Measurements from ENCODE around the gene ADAM8.

ADAM8 gene

DNA sequence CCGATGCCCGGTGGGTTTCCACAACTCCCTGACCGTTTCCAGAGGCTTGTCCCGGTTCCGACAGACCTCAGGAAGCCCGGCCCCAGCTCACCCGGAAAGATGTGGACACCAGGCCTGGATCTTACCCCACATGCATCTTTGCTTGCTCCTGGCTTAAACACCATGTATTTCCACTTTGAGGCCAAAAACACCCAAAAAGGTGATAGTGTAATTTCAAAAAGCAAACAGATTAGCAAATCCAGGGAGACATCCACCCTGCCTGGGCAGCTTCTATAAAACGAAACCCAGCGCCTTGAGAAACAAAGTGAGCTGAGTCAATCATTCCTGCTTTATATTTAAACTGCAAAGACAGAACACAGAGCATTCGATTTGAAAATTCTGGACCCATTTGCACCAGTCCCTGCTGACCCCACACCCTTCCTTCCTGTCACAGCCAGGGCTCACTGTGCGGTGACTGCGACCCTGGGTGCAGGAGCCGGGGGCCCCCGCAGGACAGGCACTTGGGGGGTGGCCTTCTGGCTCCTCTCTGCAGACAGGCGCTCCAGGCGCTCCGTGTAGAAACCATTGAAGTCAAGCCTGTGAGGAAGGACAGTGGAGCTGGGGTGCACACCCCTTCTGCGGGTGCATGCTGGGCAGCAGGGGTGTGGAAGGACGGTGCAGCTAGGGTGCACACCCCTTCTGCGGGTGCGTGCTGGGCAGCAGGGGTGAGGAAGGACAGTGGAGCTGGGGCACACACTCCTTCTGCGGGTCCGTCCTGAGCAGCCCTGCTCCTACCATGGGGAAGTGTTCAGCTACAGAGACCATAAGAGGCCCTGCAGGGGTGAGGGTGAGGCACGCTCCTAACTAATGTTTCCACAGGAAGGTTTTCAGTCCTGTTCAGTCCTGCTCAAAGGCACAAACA lies 2.9 kb upstream of the ADAM8 start:
- Histone ChIP-seq H3K9ac (ENCODE audit: low read depth, low read length) (no peak overlapping the region), H3K36me3 (ENCODE audit: insufficient read depth, low read depth, low read length) (peaks cover 39% of the 10 kb centered on the region), H3K9me3 (ENCODE audit: insufficient read depth, low read depth, low read length) (no peaks in the 10 kb centered on the region), H3K27ac (ENCODE audit: low read length) (no peak overlapping the region), H3K27me3 (ENCODE audit: insufficient read depth, low read length) (peaks cover 17% of the 10 kb centered on the region), H3K4me1 (ENCODE audit: insufficient read depth, low read length) (no peaks in the 10 kb centered on the region), H3K4me3 (ENCODE audit: low read length) (no peak overlapping the region)

DNA sequence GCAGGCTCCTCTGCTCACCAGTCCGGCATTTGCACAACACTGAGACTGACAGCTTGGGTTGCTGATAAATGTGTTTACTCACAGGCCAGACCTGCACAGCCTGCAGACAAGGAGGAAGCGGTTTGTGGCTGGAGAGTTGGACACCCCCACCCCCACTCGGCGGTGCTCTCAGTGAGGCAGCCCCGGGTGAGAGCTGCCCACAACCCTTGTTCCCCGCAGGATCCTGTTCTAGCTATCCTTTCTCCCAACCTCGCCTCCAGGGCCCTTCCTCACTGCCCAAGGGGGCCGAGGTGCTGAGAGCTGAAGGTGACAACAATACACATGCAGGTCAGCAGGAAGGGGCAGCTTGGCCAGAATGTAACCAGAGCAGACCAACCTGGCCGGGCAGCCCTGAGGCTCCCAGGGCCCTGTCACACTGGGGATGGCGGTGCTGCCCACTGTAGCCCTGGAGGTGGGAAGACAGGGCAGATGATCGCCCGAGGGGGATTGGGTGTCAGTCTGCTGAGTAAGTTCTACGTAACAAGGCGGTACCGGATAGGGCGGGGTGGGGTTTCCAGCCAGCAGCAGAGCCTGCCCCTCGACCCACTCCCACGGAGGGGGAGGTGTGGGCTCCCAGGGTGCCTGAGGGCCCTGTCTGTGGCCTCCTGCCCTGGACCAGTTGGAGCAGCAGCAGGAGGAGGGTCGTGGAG lies 2.1 kb upstream of the ADAM8 start:
- H3K27me3 ChIP-seq (ENCODE audit: insufficient read depth, low read length): peaks cover 17% of the 10 kb centered on the region
- no peak overlapping the region for H3K9ac ChIP-seq (ENCODE audit: low read depth, low read length)
- H3K9me3 ChIP-seq (ENCODE audit: insufficient read depth, low read depth, low read length): no peaks in the 10 kb centered on the region
- H3K4me3 ChIP-seq (ENCODE audit: low read length): no peak overlapping the region
- H3K4me1 ChIP-seq (ENCODE audit: insufficient read depth, low read length): no peaks in the 10 kb centered on the region
- H3K27ac ChIP-seq (ENCODE audit: low read length): no peak overlapping the region
- H3K36me3 ChIP-seq (ENCODE audit: insufficient read depth, low read depth, low read length): peaks cover 30% of the 10 kb centered on the region

DNA sequence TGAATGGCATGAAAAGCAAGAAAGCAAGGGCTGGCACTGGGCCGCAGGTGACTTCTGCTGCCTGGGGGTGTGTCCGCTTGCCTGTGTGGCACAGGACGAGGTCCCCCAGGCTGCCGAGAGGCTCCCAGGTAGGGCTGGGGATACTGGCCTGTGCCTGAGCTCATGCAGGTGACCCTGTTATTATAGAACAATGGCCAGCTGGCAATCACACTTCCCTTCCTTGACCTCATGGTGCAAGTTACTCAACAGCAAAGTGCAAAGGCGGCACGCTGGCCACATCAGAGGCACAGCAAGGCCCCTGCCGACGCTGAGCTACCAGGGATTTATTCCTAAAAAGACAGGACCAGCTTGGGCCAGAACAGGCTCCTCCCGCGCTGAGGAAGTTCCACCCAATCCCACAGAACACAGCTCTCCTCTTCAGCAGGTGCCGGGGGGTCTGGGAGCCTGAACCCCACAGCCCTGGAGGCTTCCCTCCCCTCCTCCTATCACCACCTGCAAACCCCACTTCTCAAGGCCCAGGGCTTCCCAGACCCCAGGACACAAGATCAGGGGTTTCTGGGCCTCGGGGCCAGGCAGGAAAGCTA lies 1.4 kb upstream of the ADAM8 start:
- H3K36me3 ChIP-seq (ENCODE audit: insufficient read depth, low read depth, low read length): peaks cover 24% of the 10 kb centered on the region
- H3K4me1 ChIP-seq (ENCODE audit: insufficient read depth, low read length): no peaks in the 10 kb centered on the region
- no peak overlapping the region for H3K4me3 ChIP-seq (ENCODE audit: low read length)
- H3K9me3 ChIP-seq (ENCODE audit: insufficient read depth, low read depth, low read length): no peaks in the 10 kb centered on the region
- H3K9ac ChIP-seq (ENCODE audit: low read depth, low read length): no peak overlapping the region
- H3K27ac ChIP-seq (ENCODE audit: low read length): no peak overlapping the region
- H3K27me3 ChIP-seq (ENCODE audit: insufficient read depth, low read length): peaks cover 17% of the 10 kb centered on the region

DNA sequence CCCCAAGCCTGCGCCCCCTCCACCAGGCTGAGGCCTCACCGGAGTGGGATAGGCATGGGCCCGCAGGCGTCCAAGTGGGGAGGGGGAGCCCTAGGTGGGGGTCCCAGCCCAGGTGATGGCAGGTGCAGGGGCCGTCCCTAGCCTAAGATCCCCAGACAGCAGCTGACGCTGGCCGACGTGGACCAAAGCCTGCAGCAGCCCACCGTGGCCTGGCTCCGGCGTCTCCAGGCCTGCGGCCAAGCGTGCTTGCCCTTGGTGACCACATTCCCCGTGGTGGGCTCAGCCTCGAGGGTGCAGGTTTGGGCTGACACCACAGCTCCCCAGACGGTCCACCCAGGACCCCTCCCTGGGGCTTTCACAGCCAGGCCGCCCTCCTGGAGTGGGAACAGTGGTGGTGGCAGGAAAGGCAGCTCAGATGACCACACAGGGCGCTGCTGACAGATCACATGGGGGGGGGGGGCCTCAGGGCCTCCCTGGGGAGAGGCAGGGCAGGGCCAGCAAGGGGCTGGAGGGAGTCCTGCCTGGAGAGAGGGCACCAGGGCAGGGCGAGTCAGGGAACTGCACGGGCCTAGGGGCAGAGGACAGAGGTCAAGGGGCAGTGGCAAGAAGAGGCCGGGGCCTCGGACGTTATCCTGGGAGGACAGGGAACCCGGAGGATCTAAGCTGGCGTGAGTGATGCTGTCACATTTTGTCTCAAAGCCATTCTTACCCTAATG lies 767 bp upstream of the ADAM8 start:
- H3K9me3 ChIP-seq (ENCODE audit: insufficient read depth, low read depth, low read length): no peaks in the 10 kb centered on the region
- peaks cover 17% of the 10 kb centered on the region for H3K27me3 ChIP-seq (ENCODE audit: insufficient read depth, low read length)
- H3K36me3 ChIP-seq (ENCODE audit: insufficient read depth, low read depth, low read length): peaks cover 17% of the 10 kb centered on the region
- peak overlapping the region; percentile 56; the same call in 1 of the 2 replicates for H3K4me3 ChIP-seq (ENCODE audit: low read length)
- no peak overlapping the region for H3K9ac ChIP-seq (ENCODE audit: low read depth, low read length)
- H3K27ac ChIP-seq (ENCODE audit: low read length): no peak overlapping the region
- no peaks in the 10 kb centered on the region for H3K4me1 ChIP-seq (ENCODE audit: insufficient read depth, low read length)

DNA sequence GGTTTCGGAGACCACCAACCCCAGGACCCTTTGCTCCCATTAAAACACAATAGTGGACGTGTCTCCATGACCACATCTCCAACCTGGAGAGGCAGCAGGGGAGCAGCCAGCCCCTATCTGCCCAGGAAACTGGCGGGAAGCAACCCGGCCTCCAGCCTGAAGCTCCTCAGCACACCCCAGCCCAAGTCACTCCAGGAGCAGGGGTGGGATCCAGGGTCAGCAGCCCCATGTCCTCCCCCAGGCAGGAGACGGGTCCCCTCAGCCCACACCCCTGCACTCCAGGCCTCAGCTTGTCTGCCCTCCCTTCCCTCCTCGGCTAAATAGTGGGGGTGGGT lies 601 bp downstream of the ADAM8 start:
- Histone ChIP-seq H3K27me3 (ENCODE audit: insufficient read depth, low read length) (peaks cover 17% of the 10 kb centered on the region), H3K36me3 (ENCODE audit: insufficient read depth, low read depth, low read length) (peaks cover 3% of the 10 kb centered on the region; the same call in 1 of the 2 replicates), H3K9me3 (ENCODE audit: insufficient read depth, low read depth, low read length) (no peaks in the 10 kb centered on the region), H3K9ac (ENCODE audit: low read depth, low read length) (no peak overlapping the region), H3K27ac (ENCODE audit: low read length) (no peak overlapping the region), H3K4me1 (ENCODE audit: insufficient read depth, low read length) (no peaks in the 10 kb centered on the region), H3K4me3 (ENCODE audit: low read length) (peak overlapping the region; percentile 56; the same call in 1 of the 2 replicates)

DNA sequence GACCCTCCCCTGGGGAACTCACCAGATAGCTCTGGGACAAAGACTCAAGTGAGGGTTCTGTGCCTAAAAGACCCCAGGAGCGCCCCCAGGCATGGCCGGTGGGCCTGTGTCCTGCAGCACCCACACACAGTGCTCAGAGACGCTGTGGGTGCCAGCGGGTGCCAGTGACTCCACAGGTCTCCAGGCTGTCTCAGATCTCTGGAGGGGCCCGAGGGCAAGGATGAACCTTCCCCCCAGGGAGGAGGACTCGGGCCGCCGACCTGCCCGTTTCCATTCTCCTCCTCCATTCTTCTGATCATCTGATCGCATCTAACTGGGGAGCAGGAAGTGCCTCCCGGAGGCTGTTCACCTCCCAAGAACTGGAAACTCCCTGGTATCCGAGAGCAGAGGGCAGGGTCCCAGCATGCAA lies 980 bp downstream of the ADAM8 start:
- H3K4me1 ChIP-seq (ENCODE audit: insufficient read depth, low read length): no peaks in the 10 kb centered on the region
- H3K9ac ChIP-seq (ENCODE audit: low read depth, low read length): no peak overlapping the region

DNA sequence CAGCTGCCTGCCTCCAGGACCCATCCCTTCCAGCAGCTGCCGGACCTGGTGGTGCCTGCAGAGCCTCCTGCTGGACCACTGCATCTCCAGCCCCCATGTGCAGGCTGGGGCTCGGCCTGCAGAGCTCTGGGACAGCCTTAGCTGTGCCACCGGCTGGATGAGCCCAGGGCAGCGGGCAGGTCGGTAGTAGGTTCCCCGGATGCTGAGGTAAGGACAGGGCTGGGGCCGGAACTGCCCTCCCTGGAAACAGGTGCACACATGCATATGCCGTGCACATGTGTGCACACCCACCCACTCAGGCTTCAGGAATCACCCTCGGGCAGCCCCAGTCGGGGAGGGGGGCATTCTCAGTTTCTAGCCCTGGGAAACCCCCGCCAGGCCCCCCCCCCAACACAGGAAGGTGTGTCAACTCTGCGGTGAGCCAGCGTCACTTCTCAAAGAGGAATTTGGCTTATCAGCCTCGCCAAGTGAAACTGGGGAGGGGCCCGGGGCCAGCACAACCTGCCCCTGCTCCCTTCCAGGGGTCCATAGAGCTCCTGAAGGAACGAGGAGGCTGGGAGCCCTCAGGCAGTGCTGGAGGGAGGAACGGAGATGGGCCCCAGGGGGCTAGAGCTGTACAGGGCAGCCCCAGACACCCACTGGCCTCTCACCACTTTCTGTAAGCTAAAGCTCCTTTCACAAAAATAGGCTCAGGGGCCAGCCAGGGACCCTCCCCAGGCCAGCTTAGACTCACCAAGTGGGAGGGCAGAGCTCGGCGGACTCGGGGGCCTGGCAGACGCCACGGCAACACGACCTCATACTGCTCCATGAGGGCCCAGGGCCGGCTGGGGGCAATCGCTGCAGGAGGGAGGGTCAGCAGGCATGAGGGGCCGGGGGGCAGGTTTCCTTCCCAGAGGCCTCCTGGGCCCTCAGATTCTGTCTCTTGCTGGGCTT lies 1.7 kb downstream of the ADAM8 start:
- Histone ChIP-seq H3K27me3 (ENCODE audit: insufficient read depth, low read length) (peaks cover 17% of the 10 kb centered on the region), H3K4me1 (ENCODE audit: insufficient read depth, low read length) (no peaks in the 10 kb centered on the region), H3K36me3 (ENCODE audit: insufficient read depth, low read depth, low read length) (peaks cover 3% of the 10 kb centered on the region; the same call in 1 of the 2 replicates), H3K27ac (ENCODE audit: low read length) (no peak overlapping the region), H3K9ac (ENCODE audit: low read depth, low read length) (no peak overlapping the region), H3K9me3 (ENCODE audit: insufficient read depth, low read depth, low read length) (no peaks in the 10 kb centered on the region), H3K4me3 (ENCODE audit: low read length) (no peak overlapping the region)

More for the DNA sequence above, 980 bp downstream of the ADAM8 start:
- Histone ChIP-seq H3K4me3 (ENCODE audit: low read length) (no peak overlapping the region), H3K27ac (ENCODE audit: low read length) (no peak overlapping the region), H3K36me3 (ENCODE audit: insufficient read depth, low read depth, low read length) (peaks cover 3% of the 10 kb centered on the region; the same call in 1 of the 2 replicates), H3K9me3 (ENCODE audit: insufficient read depth, low read depth, low read length) (no peaks in the 10 kb centered on the region), H3K27me3 (ENCODE audit: insufficient read depth, low read length) (peaks cover 17% of the 10 kb centered on the region)

DNA sequence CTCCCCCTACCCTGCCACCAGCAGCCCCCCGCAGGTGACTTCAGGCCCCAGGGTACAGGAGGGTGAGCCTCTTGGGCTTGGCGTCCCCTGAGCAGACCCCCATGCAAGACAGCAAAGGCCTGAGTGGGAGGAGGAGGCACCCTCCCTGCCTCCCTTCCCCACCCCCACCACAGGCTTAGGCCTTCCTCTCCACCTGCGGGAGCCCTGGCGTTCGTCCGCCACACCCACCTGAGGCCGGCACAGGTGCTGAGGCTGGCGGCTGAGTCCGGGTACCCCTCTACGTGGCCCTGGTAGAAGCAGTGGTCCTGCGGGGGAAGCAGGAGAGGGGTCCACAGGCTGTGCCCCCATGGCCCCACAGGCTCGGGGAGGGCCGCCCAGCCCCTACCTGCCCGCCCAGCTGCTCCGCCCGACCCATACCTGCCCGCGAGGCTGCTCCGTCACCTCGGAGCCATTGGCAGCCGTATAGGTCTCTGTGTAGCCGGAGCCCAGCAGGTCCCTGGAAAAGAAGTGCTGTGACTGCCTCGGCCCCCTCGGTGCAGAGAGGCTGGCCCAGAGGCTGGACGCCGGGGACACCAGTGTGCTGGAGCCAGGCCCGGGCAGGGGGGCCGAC lies 3.0 kb downstream of the ADAM8 start:
- Histone ChIP-seq H3K4me3 (ENCODE audit: low read length) (no peak overlapping the region), H3K9ac (ENCODE audit: low read depth, low read length) (no peak overlapping the region), H3K27ac (ENCODE audit: low read length) (no peak overlapping the region), H3K27me3 (ENCODE audit: insufficient read depth, low read length) (peaks cover 17% of the 10 kb centered on the region), H3K4me1 (ENCODE audit: insufficient read depth, low read length) (no peaks in the 10 kb centered on the region), H3K36me3 (ENCODE audit: insufficient read depth, low read depth, low read length) (no peaks in the 10 kb centered on the region), H3K9me3 (ENCODE audit: insufficient read depth, low read depth, low read length) (no peaks in the 10 kb centered on the region)

DNA sequence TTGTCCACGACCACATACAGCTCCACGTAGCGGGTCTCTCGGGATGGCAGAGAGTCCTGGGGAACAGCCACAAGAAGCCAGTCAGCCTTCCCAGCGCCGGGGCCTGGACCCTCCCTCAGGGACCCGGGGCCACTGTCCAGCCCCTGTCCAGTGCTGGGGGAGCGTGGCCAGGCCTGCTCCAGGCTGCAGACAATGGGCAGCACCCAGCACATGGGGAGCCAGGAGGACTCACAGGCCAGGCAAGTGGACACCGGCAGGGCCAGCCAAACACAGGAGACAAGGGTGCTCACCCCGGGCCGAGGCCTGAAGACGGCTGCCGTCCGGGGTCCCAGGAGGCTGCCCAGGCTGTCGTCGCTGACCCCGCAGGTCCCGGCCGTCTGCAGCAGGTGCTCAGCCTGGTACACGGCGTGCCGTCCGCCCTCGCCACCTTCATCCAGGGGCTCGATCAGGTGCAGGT lies 3.7 kb downstream of the ADAM8 start:
- Histone ChIP-seq H3K9ac (ENCODE audit: low read depth, low read length) (no peak overlapping the region), H3K4me3 (ENCODE audit: low read length) (no peak overlapping the region), H3K27ac (ENCODE audit: low read length) (no peak overlapping the region)

DNA sequence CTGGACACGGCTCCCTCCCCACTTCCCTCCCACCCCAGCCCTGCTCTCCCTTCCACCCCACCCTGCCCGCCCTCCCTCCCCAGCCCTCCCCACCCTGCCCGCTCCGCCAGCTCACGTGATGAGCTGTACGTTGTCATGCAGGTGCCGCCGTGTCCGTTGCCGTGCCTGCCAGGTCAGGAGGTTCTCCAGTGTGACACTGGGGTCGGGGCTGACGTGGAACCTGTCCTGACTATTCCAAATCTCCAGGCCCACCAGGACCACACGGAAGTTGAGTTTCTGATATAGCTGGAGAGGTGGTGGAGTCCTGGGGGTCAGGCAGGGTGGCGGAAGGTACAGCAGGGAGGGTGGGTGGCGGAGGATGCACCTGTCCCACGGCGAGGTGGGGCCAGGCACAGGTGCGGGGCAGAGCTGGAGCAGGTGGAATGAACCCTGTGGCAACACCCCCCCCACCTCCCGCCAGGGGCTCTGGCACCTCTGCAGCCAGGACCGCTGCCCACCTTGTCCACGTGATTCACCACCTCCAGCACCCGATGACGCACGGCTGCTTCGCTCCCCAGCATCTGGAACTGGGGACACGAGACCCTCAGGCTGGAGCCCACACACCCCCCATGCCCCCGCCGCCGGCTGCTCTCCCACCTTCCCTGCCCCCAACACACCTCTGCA lies 4.2 kb downstream of the ADAM8 start:
- H3K9ac ChIP-seq (ENCODE audit: low read depth, low read length): no peak overlapping the region

More for the DNA sequence above, 3.7 kb downstream of the ADAM8 start:
- Histone ChIP-seq H3K36me3 (ENCODE audit: insufficient read depth, low read depth, low read length) (no peaks in the 10 kb centered on the region), H3K27me3 (ENCODE audit: insufficient read depth, low read length) (peaks cover 17% of the 10 kb centered on the region), H3K4me1 (ENCODE audit: insufficient read depth, low read length) (no peaks in the 10 kb centered on the region), H3K9me3 (ENCODE audit: insufficient read depth, low read depth, low read length) (no peaks in the 10 kb centered on the region)

More for the DNA sequence above, 4.2 kb downstream of the ADAM8 start:
- H3K4me1 ChIP-seq (ENCODE audit: insufficient read depth, low read length): no peaks in the 10 kb centered on the region
- no peaks in the 10 kb centered on the region for H3K9me3 ChIP-seq (ENCODE audit: insufficient read depth, low read depth, low read length)
- no peak overlapping the region for H3K4me3 ChIP-seq (ENCODE audit: low read length)
- no peaks in the 10 kb centered on the region for H3K36me3 ChIP-seq (ENCODE audit: insufficient read depth, low read depth, low read length)
- peaks cover 17% of the 10 kb centered on the region for H3K27me3 ChIP-seq (ENCODE audit: insufficient read depth, low read length)
- H3K27ac ChIP-seq (ENCODE audit: low read length): no peak overlapping the region

Data from iPS-20b (cell line).